Measurements from ENCODE around the gene ARL4C.

The ARL4C gene

DNA sequence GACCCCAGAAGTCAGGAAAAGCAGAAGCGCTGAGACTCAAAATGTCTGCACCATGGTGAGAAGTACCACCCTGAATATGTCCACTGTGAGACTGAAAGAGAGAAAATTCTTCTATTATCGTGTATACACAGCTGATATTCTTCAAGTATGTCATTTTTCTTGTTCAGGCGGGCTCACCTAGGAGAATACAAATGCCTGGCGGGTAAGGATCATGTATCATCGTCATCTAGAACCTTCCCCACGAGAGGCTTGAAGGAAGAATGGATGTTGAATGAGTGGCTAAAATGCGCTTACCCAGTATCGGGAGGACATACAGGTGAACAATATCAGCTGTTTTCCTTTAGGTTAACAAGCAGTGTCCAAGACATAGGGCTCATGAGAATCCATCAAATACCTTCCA lies 21.1 kb upstream of the ARL4C start:
- TF ChIP-seq, protein P1, sequence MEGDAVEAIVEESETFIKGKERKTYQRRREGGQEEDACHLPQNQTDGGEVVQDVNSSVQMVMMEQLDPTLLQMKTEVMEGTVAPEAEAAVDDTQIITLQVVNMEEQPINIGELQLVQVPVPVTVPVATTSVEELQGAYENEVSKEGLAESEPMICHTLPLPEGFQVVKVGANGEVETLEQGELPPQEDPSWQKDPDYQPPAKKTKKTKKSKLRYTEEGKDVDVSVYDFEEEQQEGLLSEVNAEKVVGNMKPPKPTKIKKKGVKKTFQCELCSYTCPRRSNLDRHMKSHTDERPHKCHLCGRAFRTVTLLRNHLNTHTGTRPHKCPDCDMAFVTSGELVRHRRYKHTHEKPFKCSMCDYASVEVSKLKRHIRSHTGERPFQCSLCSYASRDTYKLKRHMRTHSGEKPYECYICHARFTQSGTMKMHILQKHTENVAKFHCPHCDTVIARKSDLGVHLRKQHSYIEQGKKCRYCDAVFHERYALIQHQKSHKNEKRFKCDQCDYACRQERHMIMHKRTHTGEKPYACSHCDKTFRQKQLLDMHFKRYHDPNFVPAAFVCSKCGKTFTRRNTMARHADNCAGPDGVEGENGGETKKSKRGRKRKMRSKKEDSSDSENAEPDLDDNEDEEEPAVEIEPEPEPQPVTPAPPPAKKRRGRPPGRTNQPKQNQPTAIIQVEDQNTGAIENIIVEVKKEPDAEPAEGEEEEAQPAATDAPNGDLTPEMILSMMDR (conservative IDR thresholded peaks at IDR 0.05; ENCODE audit: low read depth, low read length): no peak
- H3K4me1 ChIP-seq (ENCODE audit: low read depth, poor library complexity, severe bottlenecking): no peaks in the 10 kb centered on the region
- no peaks in the 10 kb centered on the region for H3K79me2 ChIP-seq (ENCODE audit: insufficient read depth, low read depth)
- H3K36me3 ChIP-seq (ENCODE audit: insufficient read depth): no peaks in the 10 kb centered on the region
- H3K9ac ChIP-seq: no peak overlapping the region
- H3K4me3 ChIP-seq (IDR thresholded peaks at IDR 0.05; ENCODE audit: insufficient read depth, low read depth, low read length): no peak overlapping the region
- H2AFZ ChIP-seq (ENCODE audit: low read depth): no peak overlapping the region
- no peaks in the 10 kb centered on the region for H4K20me1 ChIP-seq (ENCODE audit: insufficient read depth)
- H3K27me3 ChIP-seq (ENCODE audit: insufficient read depth, low read depth): no peaks in the 10 kb centered on the region
- H3K27ac ChIP-seq: no peak overlapping the region
- no peak overlapping the region for H3K4me2 ChIP-seq

DNA sequence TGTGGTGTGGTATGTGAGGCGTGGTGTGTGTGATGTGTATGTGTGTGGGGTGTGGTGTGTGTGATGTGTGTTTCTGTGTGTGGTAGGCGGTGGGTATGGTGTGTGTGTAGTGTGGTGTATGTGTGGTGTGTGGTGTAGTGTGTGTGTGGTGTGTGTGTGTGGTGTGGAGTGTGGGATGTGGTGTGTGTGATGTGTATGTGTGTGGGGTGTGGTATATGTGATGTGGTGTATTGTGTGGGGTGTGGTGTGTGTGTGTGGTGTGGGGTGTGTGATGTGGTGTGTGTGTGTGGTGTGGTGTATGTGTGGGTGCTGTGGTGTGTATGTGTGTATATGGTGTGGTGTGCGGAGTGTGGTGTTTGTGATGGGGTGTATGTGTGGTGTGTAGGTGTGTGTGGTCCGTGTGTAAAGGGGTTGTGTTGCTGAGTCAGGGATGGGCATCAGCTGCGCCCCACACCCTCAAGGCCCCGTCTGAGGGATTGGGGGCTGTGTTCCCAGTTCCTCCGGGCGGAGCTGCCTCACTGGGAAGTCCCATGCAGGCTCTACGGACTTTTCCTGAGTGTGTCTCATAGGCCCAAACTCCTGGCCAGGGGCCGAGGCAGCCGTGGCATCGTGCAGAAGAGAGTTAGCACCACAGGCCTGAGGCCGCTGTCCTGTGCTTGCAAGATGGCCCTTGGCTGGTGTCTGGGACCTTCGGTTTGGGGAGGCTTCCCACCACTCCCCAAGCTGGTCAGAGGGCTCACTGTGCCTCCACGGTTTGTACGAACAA lies 18.2 kb upstream of the ARL4C start:
- Histone ChIP-seq H3K4me2 (no peak overlapping the region), H4K20me1 (ENCODE audit: insufficient read depth) (no peaks in the 10 kb centered on the region), H3K9ac (no peak overlapping the region), H3K36me3 (ENCODE audit: insufficient read depth) (no peaks in the 10 kb centered on the region), H3K79me2 (ENCODE audit: insufficient read depth, low read depth) (no peaks in the 10 kb centered on the region), H3K4me1 (ENCODE audit: low read depth, poor library complexity, severe bottlenecking) (no peaks in the 10 kb centered on the region), H3K27me3 (ENCODE audit: insufficient read depth, low read depth) (no peaks in the 10 kb centered on the region), H3K4me3 (IDR thresholded peaks at IDR 0.05; ENCODE audit: insufficient read depth, low read depth, low read length) (no peak overlapping the region), H3K27ac (no peak overlapping the region), H2AFZ (ENCODE audit: low read depth) (no peak overlapping the region)
- TF ChIP-seq, protein P1 (conservative IDR thresholded peaks at IDR 0.05; ENCODE audit: low read depth, low read length): no peak

DNA sequence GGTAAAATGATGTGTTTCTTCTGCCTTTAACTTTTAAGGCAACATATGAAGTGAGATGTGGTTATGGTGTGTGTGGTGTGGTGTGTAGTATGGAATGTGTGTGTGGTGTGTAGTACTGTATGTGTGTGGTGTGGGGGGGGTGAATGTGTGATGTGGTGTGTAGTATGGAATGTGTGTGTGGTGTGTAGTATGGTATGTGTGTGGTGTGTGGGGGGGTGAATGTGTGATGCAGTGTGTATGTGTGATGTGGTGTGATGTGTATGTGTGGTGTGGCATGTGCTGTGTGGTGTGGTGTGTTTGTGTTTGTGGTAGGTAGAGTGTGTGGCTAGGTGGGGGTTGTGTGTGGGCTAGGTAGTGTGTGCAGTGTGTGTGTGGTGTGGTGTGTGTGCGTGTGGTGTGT lies 17.2 kb upstream of the ARL4C start:
- TF ChIP-seq, protein P1 (conservative IDR thresholded peaks at IDR 0.05; ENCODE audit: low read depth, low read length): no peak
- Histone ChIP-seq H3K4me2 (no peak overlapping the region), H3K9ac (no peak overlapping the region), H3K4me3 (IDR thresholded peaks at IDR 0.05; ENCODE audit: insufficient read depth, low read depth, low read length) (no peak overlapping the region), H2AFZ (ENCODE audit: low read depth) (no peak overlapping the region), H3K79me2 (ENCODE audit: insufficient read depth, low read depth) (no peaks in the 10 kb centered on the region), H3K36me3 (ENCODE audit: insufficient read depth) (no peaks in the 10 kb centered on the region), H3K4me1 (ENCODE audit: low read depth, poor library complexity, severe bottlenecking) (no peaks in the 10 kb centered on the region), H3K27ac (no peak overlapping the region), H3K27me3 (ENCODE audit: insufficient read depth, low read depth) (no peaks in the 10 kb centered on the region), H4K20me1 (ENCODE audit: insufficient read depth) (no peaks in the 10 kb centered on the region)

DNA sequence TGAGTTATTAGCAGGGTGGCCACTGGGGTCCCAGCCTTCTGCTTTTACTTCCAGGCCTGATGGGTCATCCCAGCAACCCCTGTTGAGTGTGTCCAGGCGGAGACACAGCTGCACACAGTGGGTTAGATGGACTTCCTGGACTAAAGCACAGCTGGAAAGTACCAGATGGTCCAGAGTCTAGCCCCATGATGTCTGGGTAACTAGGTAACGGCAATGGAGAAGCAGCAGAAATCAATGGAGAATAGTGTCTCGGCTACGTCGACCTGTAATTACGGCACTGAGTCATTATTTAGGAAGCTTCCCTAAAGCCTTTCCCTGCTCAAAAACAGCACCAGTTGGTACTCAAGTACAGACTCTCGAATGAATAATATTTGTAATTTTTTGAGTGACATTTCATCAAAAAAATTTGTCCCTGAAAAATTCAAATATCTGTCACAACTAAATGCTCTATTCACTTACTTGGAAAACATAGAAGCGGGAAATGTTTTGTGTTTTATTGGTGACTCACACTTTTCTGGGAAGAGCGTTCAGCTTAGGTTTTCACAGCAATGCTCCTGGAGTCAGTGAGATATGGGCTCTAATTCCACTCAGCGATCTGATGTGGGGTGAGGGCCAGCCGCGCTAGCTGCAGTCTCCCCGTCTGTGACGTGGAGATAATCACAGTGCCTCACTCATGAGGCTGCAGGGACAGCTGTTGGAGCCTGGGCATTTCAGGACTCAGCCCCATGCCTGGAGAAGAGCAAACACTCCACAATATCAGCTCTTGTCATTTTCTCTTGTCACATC lies 16.2 kb upstream of the ARL4C start:
- no peaks in the 10 kb centered on the region for H3K27me3 ChIP-seq (ENCODE audit: insufficient read depth, low read depth)
- no peak overlapping the region for H2AFZ ChIP-seq (ENCODE audit: low read depth)
- H3K4me3 ChIP-seq (IDR thresholded peaks at IDR 0.05; ENCODE audit: insufficient read depth, low read depth, low read length): no peak overlapping the region
- H4K20me1 ChIP-seq (ENCODE audit: insufficient read depth): no peaks in the 10 kb centered on the region
- H3K79me2 ChIP-seq (ENCODE audit: insufficient read depth, low read depth): no peaks in the 10 kb centered on the region
- TF ChIP-seq, protein P1 (conservative IDR thresholded peaks at IDR 0.05; ENCODE audit: low read depth, low read length): no peak
- H3K36me3 ChIP-seq (ENCODE audit: insufficient read depth): no peaks in the 10 kb centered on the region
- H3K9ac ChIP-seq: no peak overlapping the region
- H3K4me1 ChIP-seq (ENCODE audit: low read depth, poor library complexity, severe bottlenecking): no peaks in the 10 kb centered on the region
- no peak overlapping the region for H3K4me2 ChIP-seq
- no peak overlapping the region for H3K27ac ChIP-seq

Data from KMS-11 (cell line).